Measurements from ENCODE around the gene LSS. TPM values are rescaled to one million over a fixed set of nuclear protein-coding genes. Genes with fewer than 3 reads are reported as not detected.

The LSS gene
- total RNA-seq, 2 donors from 2014 or later, result 78.2 to 142 TPM

GRCh38 chr21:46199436-46200373 lies 28.9 kb downstream of the LSS start:
- TF ChIP-seq, protein P1, sequence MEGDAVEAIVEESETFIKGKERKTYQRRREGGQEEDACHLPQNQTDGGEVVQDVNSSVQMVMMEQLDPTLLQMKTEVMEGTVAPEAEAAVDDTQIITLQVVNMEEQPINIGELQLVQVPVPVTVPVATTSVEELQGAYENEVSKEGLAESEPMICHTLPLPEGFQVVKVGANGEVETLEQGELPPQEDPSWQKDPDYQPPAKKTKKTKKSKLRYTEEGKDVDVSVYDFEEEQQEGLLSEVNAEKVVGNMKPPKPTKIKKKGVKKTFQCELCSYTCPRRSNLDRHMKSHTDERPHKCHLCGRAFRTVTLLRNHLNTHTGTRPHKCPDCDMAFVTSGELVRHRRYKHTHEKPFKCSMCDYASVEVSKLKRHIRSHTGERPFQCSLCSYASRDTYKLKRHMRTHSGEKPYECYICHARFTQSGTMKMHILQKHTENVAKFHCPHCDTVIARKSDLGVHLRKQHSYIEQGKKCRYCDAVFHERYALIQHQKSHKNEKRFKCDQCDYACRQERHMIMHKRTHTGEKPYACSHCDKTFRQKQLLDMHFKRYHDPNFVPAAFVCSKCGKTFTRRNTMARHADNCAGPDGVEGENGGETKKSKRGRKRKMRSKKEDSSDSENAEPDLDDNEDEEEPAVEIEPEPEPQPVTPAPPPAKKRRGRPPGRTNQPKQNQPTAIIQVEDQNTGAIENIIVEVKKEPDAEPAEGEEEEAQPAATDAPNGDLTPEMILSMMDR (IDR thresholded peaks at IDR 0.05), result no peak
- intact Hi-C loops (cut with DNase I), result no loop called here
- no peak for DNase-seq
- no peaks in the 10 kb centered on the region for H3K27me3 ChIP-seq
- peaks cover 11% of the 10 kb centered on the region for H3K36me3 ChIP-seq
- no peak overlapping the region for H3K9ac ChIP-seq (ENCODE audit: low read depth in 2 of 2, low read length in 2 of 2)
- no peak overlapping the region for H3K27ac ChIP-seq
- H3K9me3 ChIP-seq, result no peaks in the 10 kb centered on the region
- no peaks in the 10 kb centered on the region for H3K4me1 ChIP-seq
- H3K4me3 ChIP-seq, result no peak overlapping the region

DNA sequence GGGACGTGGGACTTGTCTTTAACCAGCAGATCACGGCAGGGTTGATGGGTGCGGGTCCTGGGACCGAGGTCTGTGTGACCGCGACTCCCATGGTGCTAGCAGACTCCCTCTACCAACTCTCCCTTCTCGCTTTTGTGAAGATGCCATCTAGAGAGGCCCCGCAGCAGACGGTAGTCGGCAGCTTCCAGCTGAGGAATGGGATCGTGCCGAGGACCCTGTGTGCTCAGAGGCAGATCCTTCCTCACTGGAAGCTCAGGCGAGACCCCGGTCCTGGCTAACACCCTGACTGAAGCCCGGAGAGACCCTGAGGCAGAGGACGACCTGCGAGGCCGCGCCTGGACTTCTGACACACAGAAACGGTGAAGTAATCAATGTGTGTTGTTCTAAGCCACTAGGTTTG lies 31.8 kb downstream of the LSS start:
- intact Hi-C loops (cut with DNase I), result no loop called here
- no peak overlapping the region for H3K9ac ChIP-seq (ENCODE audit: low read depth in 2 of 2, low read length in 2 of 2)
- DNase-seq, result no peak
- no peaks in the 10 kb centered on the region for H3K9me3 ChIP-seq
- no peak overlapping the region for H3K4me3 ChIP-seq
- H3K27ac ChIP-seq, result no peak overlapping the region
- no peaks in the 10 kb centered on the region for H3K27me3 ChIP-seq
- H3K4me1 ChIP-seq, result no peaks in the 10 kb centered on the region
- H3K36me3 ChIP-seq, result peaks cover 19% of the 10 kb centered on the region
- TF ChIP-seq, protein P1 (IDR thresholded peaks at IDR 0.05), result no peak

DNA sequence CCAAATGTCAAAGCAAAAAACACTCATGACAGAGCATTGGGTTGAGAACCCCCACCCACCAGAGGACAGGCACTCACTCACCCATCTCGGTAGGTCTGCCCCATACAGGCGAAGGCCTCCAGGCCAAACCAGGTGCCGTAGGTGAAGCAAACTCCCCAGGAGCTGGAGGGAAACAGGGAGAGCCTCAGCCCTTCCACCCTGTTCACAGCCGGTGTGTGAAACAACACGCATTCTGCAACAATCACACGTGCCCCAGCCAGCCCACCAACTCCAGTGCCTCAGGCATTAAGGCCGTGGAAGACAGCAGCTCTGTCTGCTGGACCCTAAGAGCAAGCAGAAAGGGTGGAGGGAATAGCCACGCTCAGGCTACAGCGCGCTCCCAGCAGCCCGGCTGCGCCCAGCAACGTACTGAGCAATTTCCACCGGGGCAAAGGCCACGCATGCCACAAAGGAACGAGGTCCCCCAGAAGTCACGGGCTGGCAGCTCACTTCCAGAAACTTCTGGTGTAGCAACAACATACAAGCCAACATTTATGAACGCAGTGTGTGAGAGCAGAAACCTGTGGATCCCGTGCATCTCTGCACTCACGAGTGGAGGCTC lies 32.9 kb downstream of the LSS start:
- no peaks in the 10 kb centered on the region for H3K4me1 ChIP-seq
- no peaks in the 10 kb centered on the region for H3K27me3 ChIP-seq
- H3K9ac ChIP-seq (ENCODE audit: low read depth in 2 of 2, low read length in 2 of 2), result no peak overlapping the region
- H3K9me3 ChIP-seq, result no peaks in the 10 kb centered on the region
- TF ChIP-seq, protein P1 (IDR thresholded peaks at IDR 0.05), result no peak
- no peak for DNase-seq
- intact Hi-C loops (cut with DNase I), result no loop called here
- H3K27ac ChIP-seq, result no peak overlapping the region
- peaks cover 19% of the 10 kb centered on the region for H3K36me3 ChIP-seq
- no peak overlapping the region for H3K4me3 ChIP-seq

GRCh38 chr21:46194374-46195334 lies 33.9 kb downstream of the LSS start:
- intact Hi-C loops (cut with DNase I), result no loop called here
- no peak overlapping the region for H3K27ac ChIP-seq
- DNase-seq, result no peak
- H3K9me3 ChIP-seq, result no peaks in the 10 kb centered on the region
- TF ChIP-seq, protein P1 (IDR thresholded peaks at IDR 0.05), result no peak
- no peak overlapping the region for H3K9ac ChIP-seq (ENCODE audit: low read depth in 2 of 2, low read length in 2 of 2)
- H3K27me3 ChIP-seq, result no peaks in the 10 kb centered on the region
- no peak overlapping the region for H3K4me3 ChIP-seq
- no peaks in the 10 kb centered on the region for H3K4me1 ChIP-seq
- peaks cover 19% of the 10 kb centered on the region for H3K36me3 ChIP-seq

- Histone ChIP-seq H3K4me3 (no peak overlapping the region), H3K9me3 (no peaks in the 10 kb centered on the region), H3K27me3 (no peaks in the 10 kb centered on the region), H3K27ac (no peak overlapping the region), H3K9ac (ENCODE audit: low read depth in 2 of 2, low read length in 2 of 2) (no peak overlapping the region), H3K4me1 (no peaks in the 10 kb centered on the region), H3K36me3 (peaks cover 19% of the 10 kb centered on the region)
- DNase-seq, result no peak
- TF ChIP-seq, protein P1 (IDR thresholded peaks at IDR 0.05), result no peak
- intact Hi-C loops (cut with DNase I), result no loop called here
These were observed 34.7 kb downstream of the LSS start for GRCh38 chr21:46193829-46194373.

Data from colonic mucosa (tissue), 4 donors.